ENCODE measurements around the gene WDR37. TPM values are rescaled to one million over a fixed set of nuclear protein-coding genes. Genes with fewer than 3 reads are reported as not detected.

The WDR37 gene
- total RNA-seq, 6 experiments from 2014 or later, result 17.0 to 22.8 (median 18.8) TPM

DNA sequence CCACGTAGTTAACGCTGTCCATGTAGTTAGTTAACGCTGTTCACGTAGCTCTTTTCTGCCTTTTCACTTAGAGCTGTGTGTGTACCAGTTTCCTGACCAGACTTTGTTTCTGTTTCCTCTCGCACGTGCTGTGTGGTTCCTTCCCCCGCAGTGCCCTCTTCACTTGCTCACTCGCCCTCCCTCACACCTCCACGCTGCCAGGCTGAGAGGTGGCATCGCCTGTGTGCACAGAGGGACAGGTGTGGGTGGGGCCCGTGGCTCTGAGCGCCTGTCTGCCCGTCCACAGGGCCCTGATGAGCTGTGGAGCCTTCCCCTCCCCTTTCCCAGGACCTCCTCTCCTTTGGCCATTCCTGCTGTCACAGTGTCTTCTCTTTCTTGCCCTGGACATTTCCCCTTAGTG is 30.6 kb downstream of the WDR37 start:
- no peak overlapping the region for H3K27ac Mint-ChIP-seq
- no peak overlapping the region for H3K4me3 Mint-ChIP-seq
- no peak for DNase-seq

GRCh38 chr10:1089017-1089689 is 33.0 kb downstream of the WDR37 start:
- Mint-ChIP-seq H3K9me3 (no peaks in the 10 kb centered on the region), H3K4me1 (ENCODE audit: low read depth) (no peaks in the 10 kb centered on the region), H3K27ac (no peak overlapping the region), H3K27me3 (ENCODE audit: insufficient read depth) (no peaks in the 10 kb centered on the region), H3K4me3 (no peak overlapping the region), H3K36me3 (ENCODE audit: low read depth) (peaks cover 44% of the 10 kb centered on the region)
- TF ChIP-seq, protein P1, sequence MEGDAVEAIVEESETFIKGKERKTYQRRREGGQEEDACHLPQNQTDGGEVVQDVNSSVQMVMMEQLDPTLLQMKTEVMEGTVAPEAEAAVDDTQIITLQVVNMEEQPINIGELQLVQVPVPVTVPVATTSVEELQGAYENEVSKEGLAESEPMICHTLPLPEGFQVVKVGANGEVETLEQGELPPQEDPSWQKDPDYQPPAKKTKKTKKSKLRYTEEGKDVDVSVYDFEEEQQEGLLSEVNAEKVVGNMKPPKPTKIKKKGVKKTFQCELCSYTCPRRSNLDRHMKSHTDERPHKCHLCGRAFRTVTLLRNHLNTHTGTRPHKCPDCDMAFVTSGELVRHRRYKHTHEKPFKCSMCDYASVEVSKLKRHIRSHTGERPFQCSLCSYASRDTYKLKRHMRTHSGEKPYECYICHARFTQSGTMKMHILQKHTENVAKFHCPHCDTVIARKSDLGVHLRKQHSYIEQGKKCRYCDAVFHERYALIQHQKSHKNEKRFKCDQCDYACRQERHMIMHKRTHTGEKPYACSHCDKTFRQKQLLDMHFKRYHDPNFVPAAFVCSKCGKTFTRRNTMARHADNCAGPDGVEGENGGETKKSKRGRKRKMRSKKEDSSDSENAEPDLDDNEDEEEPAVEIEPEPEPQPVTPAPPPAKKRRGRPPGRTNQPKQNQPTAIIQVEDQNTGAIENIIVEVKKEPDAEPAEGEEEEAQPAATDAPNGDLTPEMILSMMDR (IDR thresholded peaks at IDR 0.05), result no peak
- DNase-seq, result no peak

More for the DNA sequence above, 30.6 kb downstream of the WDR37 start:
- H3K27me3 Mint-ChIP-seq (ENCODE audit: insufficient read depth), result no peaks in the 10 kb centered on the region
- TF ChIP-seq, protein P1 (IDR thresholded peaks at IDR 0.05), result no peak
- peaks cover 56% of the 10 kb centered on the region for H3K36me3 Mint-ChIP-seq (ENCODE audit: low read depth)
- H3K9me3 Mint-ChIP-seq, result no peaks in the 10 kb centered on the region
- no peaks in the 10 kb centered on the region for H3K4me1 Mint-ChIP-seq (ENCODE audit: low read depth)

- Mint-ChIP-seq H3K27ac (no peak overlapping the region), H3K27me3 (ENCODE audit: insufficient read depth) (no peaks in the 10 kb centered on the region), H3K4me3 (no peak overlapping the region), H3K4me1 (ENCODE audit: low read depth) (no peaks in the 10 kb centered on the region), H3K9me3 (no peaks in the 10 kb centered on the region), H3K36me3 (ENCODE audit: low read depth) (peaks cover 37% of the 10 kb centered on the region)
- TF ChIP-seq, protein P1 (IDR thresholded peaks at IDR 0.05), result no peak
- DNase-seq, result no peak
Observed at GRCh38 chr10:1090696-1091095, 34.5 kb downstream of the WDR37 start.

DNA sequence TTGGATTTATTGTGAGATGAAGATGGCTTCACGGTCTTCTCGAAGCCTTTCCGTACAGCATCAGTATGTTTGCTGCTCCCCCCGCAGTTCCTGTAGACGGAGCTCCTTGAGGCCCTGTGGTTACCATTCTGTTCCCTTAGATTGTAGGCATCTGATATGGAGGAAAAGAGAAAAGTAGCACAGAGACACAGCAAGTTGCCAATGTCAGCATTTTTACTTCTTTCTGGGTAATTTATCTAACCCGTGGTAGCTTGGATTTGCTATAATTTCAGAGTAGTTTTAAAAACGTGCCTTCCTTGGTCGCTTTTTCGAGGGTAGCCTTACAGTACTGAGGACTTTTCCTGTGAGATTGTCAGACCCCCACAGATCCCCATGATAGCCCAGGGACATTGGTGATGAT is 37.5 kb downstream of the WDR37 start:
- no peak for DNase-seq

GRCh38 chr10:1094112-1095057 is 38.2 kb downstream of the WDR37 start:
- Mint-ChIP-seq H3K4me3 (no peak overlapping the region), H3K4me1 (ENCODE audit: low read depth) (no peaks in the 10 kb centered on the region), H3K9me3 (no peaks in the 10 kb centered on the region), H3K27me3 (ENCODE audit: insufficient read depth) (no peaks in the 10 kb centered on the region), H3K27ac (no peak overlapping the region), H3K36me3 (ENCODE audit: low read depth) (peaks cover 15% of the 10 kb centered on the region)
- DNase-seq, result no peak
- TF ChIP-seq, protein P1 (IDR thresholded peaks at IDR 0.05), result no peak

More for the DNA sequence above, 37.5 kb downstream of the WDR37 start:
- Mint-ChIP-seq H3K27ac (no peak overlapping the region), H3K27me3 (ENCODE audit: insufficient read depth) (no peaks in the 10 kb centered on the region), H3K36me3 (ENCODE audit: low read depth) (peaks cover 16% of the 10 kb centered on the region), H3K4me1 (ENCODE audit: low read depth) (no peaks in the 10 kb centered on the region), H3K4me3 (no peak overlapping the region), H3K9me3 (no peaks in the 10 kb centered on the region)
- TF ChIP-seq, protein P1 (IDR thresholded peaks at IDR 0.05), result no peak
